Lung (tissue), 12 donors: ENCODE data around the gene NHSL1. TPM values are rescaled to one million over a fixed set of nuclear protein-coding genes. Genes with fewer than 3 reads are reported as not detected.

ENCODE experiments used
- ATAC-seq: fragments of 200-7000 bp; cut with Tn5 transposase; one replicate; pipeline ENCODE4 v1.9.1; 2020; ENCODE audit warnings: moderate number of reproducible peaks; ENCODE audit not compliant: insufficient read depth, low FRiP score
- DNase-seq, 3 donors: peaks; one replicate each; pipeline ENCODE4 v3.0.0-alpha.2; 2013 to 2017
- H3K27ac ChIP-seq, 2 donors: one replicate each; pipeline ENCODE4 v1.5.1; 2013; ENCODE audit warnings: mild to moderate bottlenecking in 2 of 2, moderate library complexity in 2 of 2, control low read depth in 1 of 2, inconsistent platforms in 1 of 2, low read depth in 1 of 2, low read length in 1 of 2
- H3K27me3 ChIP-seq, 3 donors: one replicate each; pipeline ENCODE4 v1.5.1; 2013; ENCODE audit warnings: low read length in 2 of 3; ENCODE audit not compliant: control insufficient read depth in 3 of 3, insufficient read depth in 3 of 3
- H3K36me3 ChIP-seq, 4 donors: one replicate each; pipeline ENCODE4 v1.5.1; 2013; ENCODE audit warnings: low read length in 4 of 4, mild to moderate bottlenecking in 1 of 4, moderate library complexity in 1 of 4; ENCODE audit not compliant: control insufficient read depth in 4 of 4, insufficient read depth in 4 of 4
- H3K4me1 ChIP-seq, 5 donors: one replicate each; pipeline ENCODE4 v1.5.1; 2013; ENCODE audit warnings: low read length in 5 of 5, mild to moderate bottlenecking in 2 of 5, moderate library complexity in 1 of 5; ENCODE audit not compliant: control insufficient read depth in 5 of 5, insufficient read depth in 5 of 5
- H3K4me3 ChIP-seq: one replicate; pipeline ENCODE4 v1.5.1; 2013; ENCODE audit warnings: mild to moderate bottlenecking, control low read depth, moderate library complexity
- H3K9ac ChIP-seq, 2 donors: one replicate each; pipeline ENCODE4 v1.5.1; 2013; ENCODE audit warnings: low read length in 2 of 2, control low read depth in 1 of 2; ENCODE audit not compliant: insufficient read depth in 1 of 2
- H3K9me3 ChIP-seq, 4 donors: one replicate each; pipeline ENCODE4 v1.5.1; 2013; ENCODE audit warnings: low read length in 3 of 4, mild to moderate bottlenecking in 1 of 4, moderate library complexity in 1 of 4; ENCODE audit not compliant: control insufficient read depth in 4 of 4, insufficient read depth in 3 of 4
- CTCF ChIP-seq: IDR thresholded peaks from 2 replicates; pipeline ENCODE4 v1.5.1; 2012; ENCODE audit warnings: mild to moderate bottlenecking; ENCODE audit errors: control extremely low read depth, extremely low read depth
- WGBS, 2 donors: extraction: QIAGEN DNeasy Blood & Tissue Kit; methylation state at CpG; one replicate each; pipeline ENCODE4 v1.1.7; 2013; 5-methylcytosine and 5-hydroxymethylcytosine counted together
- polyA plus RNA-seq, 2 donors: library from polyadenylated mRNA; stranded (reverse); fragments of 200-250 nt; gene quantifications; one replicate each; pipeline ENCODE4 v1.2.1, GENCODE V29; 2013
- total RNA-seq, 2 donors: library from RNA; depleted of rRNA in 1 of 2; stranded (reverse); fragments of >200 nt in 1 of 2; gene quantifications; one replicate each; pipeline ENCODE4 v1.2.1, GENCODE V29; 2014 to 2021
- donor health status: control.
- donor health status: control.
- donor health status: Bipolar disorder and iron deficiency.
- donor health status: healthy.
- donor health status: DM: yes; HTN: yes; CAD: no.

Gene NHSL1
- total and polyA plus RNA-seq, 4 donors: 5.2 to 53.7 (median 30.4) TPM

GRCh38 chr6:138439546-138439945 lies 59.7 kb downstream of the NHSL1 start:
- Histone ChIP-seq H3K4me3 (no peak overlapping the region), H3K9ac (no peak overlapping the region), H3K9me3 (no peaks in the 10 kb centered on the region), H3K27ac (no peak overlapping the region), H3K4me1 (peaks cover 0 to 12% (median 0%) of the 10 kb centered on the region in 5 donors), H3K27me3 (no peaks in the 10 kb centered on the region), H3K36me3 (peaks cover 0 to 7% (median 4%) of the 10 kb centered on the region in 4 donors)
- WGBS, 2 donors: 91 to 96% methylated on average over 7 of the region's 7 CpGs
- no peak for TF ChIP-seq CTCF
- DNase-seq (no peak), ATAC-seq (no peak)

GRCh38 chr6:138434925-138435324 lies 64.4 kb downstream of the NHSL1 start:
- DNase-seq (no peak), ATAC-seq (no peak)
- Histone ChIP-seq H3K27ac (no peak overlapping the region), H3K9me3 (no peaks in the 10 kb centered on the region), H3K36me3 (peaks cover 1 to 8% (median 5%) of the 10 kb centered on the region in 4 donors), H3K4me1 (peaks cover 0 to 7% (median 0%) of the 10 kb centered on the region in 5 donors), H3K27me3 (no peaks in the 10 kb centered on the region), H3K9ac (no peak overlapping the region), H3K4me3 (no peak overlapping the region)
- 26 to 35% methylated on average over 4 of the region's 4 CpGs for WGBS, 2 donors
- TF ChIP-seq CTCF: no peak

GRCh38 chr6:138434096-138434495 lies 65.2 kb downstream of the NHSL1 start:
- no peak overlapping the region for H3K9ac ChIP-seq
- no peaks in the 10 kb centered on the region for H3K27me3 ChIP-seq
- no peak for ATAC-seq
- H3K9me3 ChIP-seq: no peaks in the 10 kb centered on the region
- 64 to 76% methylated on average over 3 of the region's 3 CpGs for WGBS, 2 donors
- DNase-seq: no peak
- no peak overlapping the region for H3K27ac ChIP-seq
- no peak for TF ChIP-seq CTCF
- H3K4me3 ChIP-seq: no peak overlapping the region
- peaks cover 0 to 15% (median 2%) of the 10 kb centered on the region in 5 donors for H3K4me1 ChIP-seq
- peaks cover 0 to 8% (median 5%) of the 10 kb centered on the region in 4 donors for H3K36me3 ChIP-seq

- H3K27ac ChIP-seq: no peak overlapping the region
- H3K4me3 ChIP-seq: no peak overlapping the region
- no peaks in the 10 kb centered on the region for H3K9me3 ChIP-seq
- TF ChIP-seq CTCF: no peak
- peaks cover 0 to 14% (median 4%) of the 10 kb centered on the region in 4 donors for H3K36me3 ChIP-seq
- no peak overlapping the region for H3K9ac ChIP-seq
- ATAC-seq (no peak), DNase-seq (no peak)
- H3K4me1 ChIP-seq: peaks cover 0 to 16% (median 3%) of the 10 kb centered on the region in 5 donors
- H3K27me3 ChIP-seq: no peaks in the 10 kb centered on the region
- 92 to 94% methylated on average over 11 of the region's 11 CpGs for WGBS, 2 donors
Measured at GRCh38 chr6:138432063-138432356, 67.3 kb downstream of the NHSL1 start.
